WERI-Rb-1 (cell line): Measurements from ENCODE around the gene DHX16.

Experiments used
- DNase-seq: peaks from one replicate; pipeline ENCODE4 v3.0.0-alpha.2; 2020
- H3K27ac ChIP-seq: fragments of 250-450 bp; sonication (Bioruptor Pico); 2 replicates; pipeline ENCODE4 v1.5.1; 2020; ENCODE audit warnings: mild to moderate bottlenecking, moderate library complexity
- H3K27me3 ChIP-seq: fragments of 250-450 bp; sonication (Bioruptor Pico); 2 replicates; pipeline ENCODE4 v1.5.1; 2021; ENCODE audit warnings: mild to moderate bottlenecking, low read depth, moderate library complexity; ENCODE audit not compliant: insufficient read depth, severe bottlenecking
- H3K36me3 ChIP-seq: fragments of 250-450 bp; sonication (Bioruptor Pico); 2 replicates; pipeline ENCODE4 v1.5.1; 2020; ENCODE audit warnings: mild to moderate bottlenecking, moderate library complexity
- H3K4me3 ChIP-seq: 2 replicates; pipeline ENCODE4 v1.5.1; 2011; ENCODE audit warnings: low read depth, mild to moderate bottlenecking, control low read depth, low read length
- H3K9me3 ChIP-seq: fragments of 250-450 bp; sonication (Bioruptor Pico); 2 replicates; pipeline ENCODE4 v1.5.1; 2021; ENCODE audit warnings: mild to moderate bottlenecking, moderate library complexity; ENCODE audit not compliant: severe bottlenecking
- CTCF ChIP-seq: IDR thresholded peaks from 2 replicates; pipeline ENCODE4 v1.5.1; 2011; ENCODE audit warnings: low read depth, mild to moderate bottlenecking, control low read depth, inconsistent platforms, low read length

The DHX16 gene

GRCh38 chr6:30613251-30614043 is 59.4 kb downstream of the DHX16 start:
- H3K4me3 ChIP-seq, result no peak overlapping the region
- peaks cover 64% of the 10 kb centered on the region for H3K36me3 ChIP-seq

GRCh38 chr6:30612687-30613248 is 60.0 kb downstream of the DHX16 start:
- Histone ChIP-seq H3K27me3 (no peaks in the 10 kb centered on the region), H3K36me3 (peaks cover 71% of the 10 kb centered on the region), H3K27ac (no peak overlapping the region), H3K4me3 (no peak overlapping the region), H3K9me3 (no peaks in the 10 kb centered on the region)
- no peak for DNase-seq
- TF ChIP-seq CTCF, result no peak

More at GRCh38 chr6:30613251-30614043, 59.4 kb downstream of the DHX16 start:
- TF ChIP-seq CTCF, result no peak
- no peak for DNase-seq
- no peaks in the 10 kb centered on the region for H3K9me3 ChIP-seq
- H3K27me3 ChIP-seq, result no peaks in the 10 kb centered on the region
- peak overlapping the region; percentile 98 for H3K27ac ChIP-seq

- no peaks in the 10 kb centered on the region for H3K9me3 ChIP-seq
- H3K27me3 ChIP-seq, result no peaks in the 10 kb centered on the region
- H3K27ac ChIP-seq, result no peak overlapping the region
- TF ChIP-seq CTCF, result peak; percentile 30
- no peak overlapping the region for H3K4me3 ChIP-seq
- no peak for DNase-seq
- peaks cover 77% of the 10 kb centered on the region for H3K36me3 ChIP-seq
Measured at GRCh38 chr6:30612213-30612612, 60.6 kb downstream of the DHX16 start.

GRCh38 chr6:30611856-30612194 is 61.0 kb downstream of the DHX16 start:
- H3K27me3 ChIP-seq, result no peaks in the 10 kb centered on the region
- H3K9me3 ChIP-seq, result no peaks in the 10 kb centered on the region
- no peak overlapping the region for H3K27ac ChIP-seq
- no peak overlapping the region for H3K4me3 ChIP-seq
- no peak for DNase-seq
- peaks cover 78% of the 10 kb centered on the region for H3K36me3 ChIP-seq
- no peak for TF ChIP-seq CTCF

GRCh38 chr6:30611150-30611855 is 61.5 kb downstream of the DHX16 start:
- H3K9me3 ChIP-seq, result no peaks in the 10 kb centered on the region
- H3K36me3 ChIP-seq, result peaks cover 78% of the 10 kb centered on the region
- no peaks in the 10 kb centered on the region for H3K27me3 ChIP-seq
- no peak overlapping the region for H3K27ac ChIP-seq
- no peak for TF ChIP-seq CTCF
- no peak overlapping the region for H3K4me3 ChIP-seq
- DNase-seq, result no peak
